ENCODE data around the gene PABPC1L2B.
"Not testable (repeated sequence)": the region's sequence is repeated elsewhere in the genome, so short reads cannot be mapped to it uniquely, and the experiment has no call there.

The PABPC1L2B gene

DNA sequence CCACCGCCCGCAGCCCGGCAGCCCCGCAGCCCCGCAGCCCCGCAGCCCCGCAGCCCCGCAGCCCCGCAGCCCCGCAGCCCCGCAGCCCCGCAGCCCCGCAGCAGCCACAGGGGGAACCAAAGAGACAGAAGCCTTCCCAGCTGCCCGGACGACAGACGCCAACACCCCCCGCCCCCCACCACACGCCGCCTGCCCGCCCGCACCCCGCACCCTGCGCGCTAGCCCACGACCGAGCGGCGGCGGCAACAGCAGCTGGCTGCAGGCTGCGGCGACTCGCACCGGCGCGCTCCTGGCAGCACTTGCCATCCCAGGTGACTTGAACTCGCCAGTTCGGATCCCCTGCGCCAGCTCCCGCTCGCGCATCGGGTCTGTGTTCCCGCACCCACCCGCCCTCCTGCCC lies at the start of gene PABPC1L2B:
TSS of gene PABPC1L2B (plus strand) at position 207 of the 400 bp plus-strand sequence. CDS start 704 bp downstream, outside the sequence.
- H3K27me3 ChIP-seq (ENCODE audit: low read depth, low read length); H3K27ac ChIP-seq (ENCODE audit: low read length); H3K9me3 ChIP-seq (ENCODE audit: control insufficient read depth in 1 of 2, low read length in 2 of 2); H3K4me3 ChIP-seq (ENCODE audit: low read depth in 1 of 2, low read length in 2 of 2); H3K36me3 ChIP-seq (ENCODE audit: control insufficient read depth in 1 of 2, insufficient read depth in 2 of 2, low read length in 2 of 2); H3K4me1 ChIP-seq (ENCODE audit: control insufficient read depth in 1 of 2, insufficient read depth in 2 of 2, low read length in 2 of 2): not testable (repeated sequence)

- not testable (repeated sequence) for H3K9me3 ChIP-seq (ENCODE audit: control insufficient read depth in 1 of 2, low read length in 2 of 2); H3K27ac ChIP-seq (ENCODE audit: low read length); H3K27me3 ChIP-seq (ENCODE audit: low read depth, low read length); H3K36me3 ChIP-seq (ENCODE audit: control insufficient read depth in 1 of 2, insufficient read depth in 2 of 2, low read length in 2 of 2); H3K4me3 ChIP-seq (ENCODE audit: low read depth in 1 of 2, low read length in 2 of 2); H3K4me1 ChIP-seq (ENCODE audit: control insufficient read depth in 1 of 2, insufficient read depth in 2 of 2, low read length in 2 of 2)
Observed at GRCh38 chrX:72959971-72960370, 42.8 kb upstream of the PABPC1L2B start.

DNA sequence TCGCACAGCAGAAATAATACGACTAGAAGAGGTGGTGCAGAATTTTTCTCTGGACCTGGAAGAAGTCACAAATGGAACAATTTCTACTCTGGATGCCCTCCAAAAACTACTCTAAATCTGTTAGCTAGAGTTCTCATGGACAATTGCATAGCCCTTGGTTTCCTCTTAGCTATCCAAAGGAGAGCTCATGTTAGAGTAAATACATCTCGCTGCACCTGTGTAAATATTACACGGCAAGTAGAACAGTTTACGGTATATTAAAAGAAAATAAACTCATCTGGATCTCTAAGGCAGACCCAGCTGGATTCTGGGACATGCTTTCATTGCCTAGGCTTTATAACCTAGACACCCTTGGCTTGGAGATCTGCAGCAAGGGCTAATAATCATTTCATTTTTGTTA lies 30.9 kb upstream of the PABPC1L2B start:
- not testable (repeated sequence) for H3K4me3 ChIP-seq (ENCODE audit: low read depth in 1 of 2, low read length in 2 of 2); H3K27me3 ChIP-seq (ENCODE audit: low read depth, low read length); H3K9me3 ChIP-seq (ENCODE audit: control insufficient read depth in 1 of 2, low read length in 2 of 2); H3K4me1 ChIP-seq (ENCODE audit: control insufficient read depth in 1 of 2, insufficient read depth in 2 of 2, low read length in 2 of 2); H3K27ac ChIP-seq (ENCODE audit: low read length); H3K36me3 ChIP-seq (ENCODE audit: control insufficient read depth in 1 of 2, insufficient read depth in 2 of 2, low read length in 2 of 2)

GRCh38 chrX:72974885-72975284 lies 27.9 kb upstream of the PABPC1L2B start:
- not testable (repeated sequence) for H3K4me1 ChIP-seq (ENCODE audit: control insufficient read depth in 1 of 2, insufficient read depth in 2 of 2, low read length in 2 of 2); H3K27me3 ChIP-seq (ENCODE audit: low read depth, low read length); H3K4me3 ChIP-seq (ENCODE audit: low read depth in 1 of 2, low read length in 2 of 2); H3K9me3 ChIP-seq (ENCODE audit: control insufficient read depth in 1 of 2, low read length in 2 of 2); H3K36me3 ChIP-seq (ENCODE audit: control insufficient read depth in 1 of 2, insufficient read depth in 2 of 2, low read length in 2 of 2); H3K27ac ChIP-seq (ENCODE audit: low read length)

- H3K9me3 ChIP-seq (ENCODE audit: control insufficient read depth in 1 of 2, low read length in 2 of 2); H3K4me3 ChIP-seq (ENCODE audit: low read depth in 1 of 2, low read length in 2 of 2); H3K27me3 ChIP-seq (ENCODE audit: low read depth, low read length); H3K27ac ChIP-seq (ENCODE audit: low read length); H3K4me1 ChIP-seq (ENCODE audit: control insufficient read depth in 1 of 2, insufficient read depth in 2 of 2, low read length in 2 of 2); H3K36me3 ChIP-seq (ENCODE audit: control insufficient read depth in 1 of 2, insufficient read depth in 2 of 2, low read length in 2 of 2): not testable (repeated sequence)
Observed at GRCh38 chrX:72980894-72981469, 21.8 kb upstream of the PABPC1L2B start.

- not testable (repeated sequence) for H3K4me1 ChIP-seq (ENCODE audit: control insufficient read depth in 1 of 2, insufficient read depth in 2 of 2, low read length in 2 of 2); H3K27ac ChIP-seq (ENCODE audit: low read length); H3K36me3 ChIP-seq (ENCODE audit: control insufficient read depth in 1 of 2, insufficient read depth in 2 of 2, low read length in 2 of 2); H3K9me3 ChIP-seq (ENCODE audit: control insufficient read depth in 1 of 2, low read length in 2 of 2); H3K4me3 ChIP-seq (ENCODE audit: low read depth in 1 of 2, low read length in 2 of 2); H3K27me3 ChIP-seq (ENCODE audit: low read depth, low read length)
Observed at GRCh38 chrX:73004032-73004431, 1.3 kb downstream of the PABPC1L2B start.

- Histone ChIP-seq H3K36me3 (ENCODE audit: control insufficient read depth in 1 of 2, insufficient read depth in 2 of 2, low read length in 2 of 2) (no peaks in the 10 kb centered on the region), H3K27me3 (ENCODE audit: low read depth, low read length) (no peaks in the 10 kb centered on the region), H3K4me1 (ENCODE audit: control insufficient read depth in 1 of 2, insufficient read depth in 2 of 2, low read length in 2 of 2) (no peaks in the 10 kb centered on the region), H3K27ac (ENCODE audit: low read length) (no peak overlapping the region), H3K4me3 (ENCODE audit: low read depth in 1 of 2, low read length in 2 of 2) (no peak overlapping the region), H3K9me3 (ENCODE audit: control insufficient read depth in 1 of 2, low read length in 2 of 2) (no peaks in the 10 kb centered on the region)
Observed at GRCh38 chrX:73021361-73022092, 18.8 kb downstream of the PABPC1L2B start.

DNA sequence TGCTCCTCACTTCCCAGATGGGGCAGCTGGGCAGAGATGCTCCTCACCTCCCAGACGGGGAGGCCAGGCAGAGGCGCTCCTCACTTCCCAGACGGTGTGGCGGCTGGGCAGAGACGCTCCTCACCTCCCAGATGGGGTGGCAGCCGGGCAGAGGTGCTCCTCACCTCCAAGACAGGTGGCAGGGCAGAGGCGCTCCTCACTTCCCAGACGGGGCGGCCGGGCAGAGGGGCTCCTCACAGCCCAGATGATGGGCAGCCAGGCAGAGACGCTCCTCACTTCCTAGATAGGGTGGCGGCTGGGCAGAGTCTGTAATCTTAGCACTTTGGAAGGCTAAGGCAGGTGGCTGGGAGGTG lies 19.3 kb downstream of the PABPC1L2B start:
- not testable (repeated sequence) for H3K4me3 ChIP-seq (ENCODE audit: low read depth in 1 of 2, low read length in 2 of 2); H3K27me3 ChIP-seq (ENCODE audit: low read depth, low read length); H3K36me3 ChIP-seq (ENCODE audit: control insufficient read depth in 1 of 2, insufficient read depth in 2 of 2, low read length in 2 of 2); H3K27ac ChIP-seq (ENCODE audit: low read length); H3K4me1 ChIP-seq (ENCODE audit: control insufficient read depth in 1 of 2, insufficient read depth in 2 of 2, low read length in 2 of 2); H3K9me3 ChIP-seq (ENCODE audit: control insufficient read depth in 1 of 2, low read length in 2 of 2)

DNA sequence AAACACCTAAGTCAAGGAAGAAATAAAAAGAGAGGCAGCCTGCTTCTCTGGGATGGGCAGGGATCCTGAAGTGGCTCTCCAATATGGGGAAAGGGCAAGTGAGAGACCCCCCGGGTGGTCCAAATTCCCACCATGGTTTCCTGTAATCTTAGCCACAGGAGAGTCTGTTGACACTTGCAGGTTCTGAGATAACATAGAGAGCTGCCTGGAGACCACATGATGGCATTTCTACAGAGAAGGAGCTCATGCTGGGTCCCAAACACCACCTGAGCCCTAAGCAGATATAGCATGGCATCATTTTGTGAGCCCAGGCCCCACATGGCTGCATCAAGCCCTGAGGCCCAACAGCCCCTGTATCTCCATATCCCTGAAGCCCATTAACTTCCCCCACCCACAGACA lies 26.1 kb downstream of the PABPC1L2B start:
- Histone ChIP-seq H3K4me1 (ENCODE audit: control insufficient read depth in 1 of 2, insufficient read depth in 2 of 2, low read length in 2 of 2) (no peaks in the 10 kb centered on the region), H3K36me3 (ENCODE audit: control insufficient read depth in 1 of 2, insufficient read depth in 2 of 2, low read length in 2 of 2) (no peaks in the 10 kb centered on the region), H3K27ac (ENCODE audit: low read length) (no peak overlapping the region), H3K9me3 (ENCODE audit: control insufficient read depth in 1 of 2, low read length in 2 of 2) (peaks cover 0 to 6% of the 10 kb centered on the region in 2 donors), H3K27me3 (ENCODE audit: low read depth, low read length) (no peaks in the 10 kb centered on the region), H3K4me3 (ENCODE audit: low read depth in 1 of 2, low read length in 2 of 2) (no peak overlapping the region)

All from muscle layer of duodenum (tissue), 2 donors.